HepG2 (cell line): ENCODE results near the gene SHBG. TPM values are rescaled to one million over a fixed set of nuclear protein-coding genes. Genes with fewer than 3 reads are reported as not detected.

Experiments used
- ATAC-seq: fragments of 200-7000 bp; cut with Tn5 transposase; 3 replicates; pipeline ENCODE4 v1.9.1; 2020; ENCODE audit warnings: mild to moderate bottlenecking, moderate library complexity
- BruUV-seq: library from RNA; stranded (reverse); fragments of 400-500 nt; replicated peaks from 2 replicates; lab custom pipeline; 2021; lab: Mats Ljungman, UMichigan
- CTCF ChIA-PET: fragments of 300-600 bp; formaldehyde crosslinking; extraction: SDS; loops from one replicate; lab custom pipeline; 2021; ENCODE audit warnings: low total read pairs, inconsistent platforms, low intra/inter-chr PET ratio; lab: Yijun Ruan, JAX
- POLR2A ChIA-PET: fragments of 350-600 bp; sonication (Branson Sonifier 250); formaldehyde crosslinking; loops from one replicate; lab custom pipeline; 2020; ENCODE audit warnings: antibody characterized with exemption, inconsistent platforms; lab: Yijun Ruan, JAX
- DNase-seq: peaks from one replicate; pipeline ENCODE4 v3.0.0-alpha.2; 2015; ENCODE audit warnings: low spot score
- FAIRE-seq: peaks from 3 replicates; lab custom pipeline; 2011; peaks lifted over from hg19 to GRCh38; lab: Jason Lieb, UNC
- H2AFZ ChIP-seq: one replicate; pipeline ENCODE4 v1.6.1; 2011; ENCODE audit warnings: low read length, inconsistent platforms
- H3K27ac ChIP-seq: fragments of 300-600 bp; 3 replicates; pipeline ENCODE4 v1.8.0; 2011; ENCODE audit warnings: mixed run types, mild to moderate bottlenecking, mixed read lengths, low read length, inconsistent platforms; ENCODE audit not compliant: insufficient read depth; ENCODE audit errors: extremely low read length
- H3K27me3 ChIP-seq, 2 experiments: fragments of 200-600 bp in 1 of 2; 2 replicates in 1 of 2; 3 replicates in 1 of 2; pipeline versions ENCODE4 v1.6.0 to v1.8.0; 2011; ENCODE audit warnings: low read length in 2 of 2, mild to moderate bottlenecking in 2 of 2, moderate library complexity in 2 of 2, inconsistent platforms in 1 of 2; ENCODE audit not compliant: insufficient read depth in 2 of 2, control insufficient read depth in 1 of 2
- H3K36me3 ChIP-seq, 2 experiments: fragments of 200-600 bp in 1 of 2; replicated peaks in 1 of 2; 2 replicates in 1 of 2; 3 replicates in 1 of 2; pipeline versions ENCODE4 v1.5.1 to v1.8.0; 2011; ENCODE audit warnings: low read length in 2 of 2, inconsistent platforms in 1 of 2; ENCODE audit not compliant: insufficient read depth in 2 of 2, control insufficient read depth in 1 of 2
- H3K4me1 ChIP-seq: 2 replicates; pipeline ENCODE4 v1.5.1; 2012; ENCODE audit warnings: low read length, inconsistent platforms; ENCODE audit not compliant: insufficient read depth
- H3K4me2 ChIP-seq: 2 replicates; pipeline ENCODE4 v1.6.0; 2011; ENCODE audit warnings: low read depth, low read length, inconsistent platforms
- H3K4me3 ChIP-seq, 3 experiments: fragments of 200-600 bp in 1 of 3; sonication (generic), shearing (Covaris generic) in 1 of 3; replicated peaks in 1 of 3; 2 replicates each; pipeline ENCODE4 v1.5.1; 2011 to 2016; ENCODE audit warnings: low read length in 3 of 3, inconsistent platforms in 2 of 3, low read depth in 2 of 3, mild to moderate bottlenecking in 2 of 3, control low read depth in 1 of 3, mixed read lengths in 1 of 3; ENCODE audit not compliant: insufficient read depth in 1 of 3
- H3K79me2 ChIP-seq: one replicate; pipeline ENCODE4 v1.6.1; 2011; ENCODE audit warnings: low read length, inconsistent platforms; ENCODE audit not compliant: insufficient read depth
- H3K9ac ChIP-seq: 2 replicates; pipeline ENCODE4 v1.6.0; 2011; ENCODE audit warnings: mild to moderate bottlenecking, low read depth, low read length, inconsistent platforms; ENCODE audit not compliant: insufficient read depth
- H3K9me3 ChIP-seq: 2 replicates; pipeline ENCODE4 v1.5.1; 2012; ENCODE audit warnings: mild to moderate bottlenecking, low read length
- H4K20me1 ChIP-seq: 2 replicates; pipeline ENCODE4 v1.6.0; 2011; ENCODE audit warnings: inconsistent platforms, mild to moderate bottlenecking, low read length, moderate library complexity; ENCODE audit not compliant: insufficient read depth
- CAMTA2 ChIP-seq: sonication (generic); formaldehyde crosslinking; IDR thresholded peaks from 2 replicates; pipeline ENCODE4 v1.4.0; 2020; ENCODE audit warnings: mild to moderate bottlenecking, missing genetic modification reagents, borderline replicate concordance
- GTF3A ChIP-seq: sonication (generic); formaldehyde crosslinking; conservative IDR thresholded peaks from 2 replicates; pipeline ENCODE4 v1.4.0; 2020; ENCODE audit warnings: mild to moderate bottlenecking, missing genetic modification reagents
- HDAC6 ChIP-seq: fragments of 200-600 bp; sonication (generic); IDR thresholded peaks from 2 replicates; pipeline ENCODE4 v1.7.0; 2017; ENCODE audit warnings: mild to moderate bottlenecking, antibody characterized with exemption, low read length, low read depth
- HMGXB4 ChIP-seq, 2 experiments: sonication (generic) in 1 of 2; formaldehyde crosslinking in 1 of 2; IDR thresholded peaks; 2 replicates each; pipeline versions ENCODE4 v1.4.0 to v1.6.1; 2018 to 2020; ENCODE audit warnings: missing genetic modification reagents in 2 of 2, borderline replicate concordance in 1 of 2, low read depth in 1 of 2, mild to moderate bottlenecking in 1 of 2, missing biosample characterization in 1 of 2
- JDP2 ChIP-seq: sonication (generic); formaldehyde crosslinking; IDR thresholded peaks from 2 replicates; pipeline ENCODE4 v1.8.1; 2022; ENCODE audit warnings: missing genetic modification reagents, borderline replicate concordance
- MLLT10 ChIP-seq: sonication (generic); formaldehyde crosslinking; IDR thresholded peaks from 2 replicates; pipeline ENCODE4 v1.4.0; 2020; ENCODE audit warnings: missing genetic modification reagents
- NFE2 ChIP-seq: sonication (generic); formaldehyde crosslinking; IDR thresholded peaks from 2 replicates; pipeline ENCODE4 v1.4.0; 2020; ENCODE audit warnings: missing genetic modification reagents
- PAWR ChIP-seq: sonication (generic); formaldehyde crosslinking; IDR thresholded peaks from 2 replicates; pipeline ENCODE4 v1.4.0; 2020; ENCODE audit warnings: missing genetic modification reagents, mild to moderate bottlenecking, borderline replicate concordance
- PAX8 ChIP-seq: sonication (generic); formaldehyde crosslinking; IDR thresholded peaks from 2 replicates; pipeline ENCODE4 v1.8.0; 2022; ENCODE audit warnings: mild to moderate bottlenecking, missing genetic modification reagents, borderline replicate concordance
- PTBP1 ChIP-seq: fragments of 200-400 bp; formaldehyde crosslinking; IDR thresholded peaks from 2 replicates; pipeline ENCODE4 v1.6.1; 2018; ENCODE audit warnings: low read length, low read depth; ENCODE audit not compliant: poor library complexity, severe bottlenecking
- SAP130 ChIP-seq: IDR thresholded peaks from 2 replicates; pipeline ENCODE4 v1.6.1; 2016; ENCODE audit warnings: low read depth
- TOPORS ChIP-seq: sonication (generic); formaldehyde crosslinking; IDR thresholded peaks from 2 replicates; pipeline ENCODE4 v1.8.0; 2023; ENCODE audit warnings: mild to moderate bottlenecking, missing genetic modification reagents
- ZBTB39 ChIP-seq: sonication (generic); formaldehyde crosslinking; IDR thresholded peaks from 2 replicates; pipeline ENCODE4 v1.5.0; 2020; ENCODE audit warnings: missing genetic modification reagents
- ZNF704 ChIP-seq: sonication (generic); formaldehyde crosslinking; IDR thresholded peaks from 2 replicates; pipeline ENCODE4 v1.8.1; 2023; ENCODE audit warnings: mild to moderate bottlenecking, inconsistent platforms, moderate library complexity, missing genetic modification reagents, borderline replicate concordance
- WGBS: methylation state at CpG from one replicate; pipeline ENCODE4 v1.1.6; 2017; ENCODE audit warnings: low lambda C conversion rate; 5-methylcytosine and 5-hydroxymethylcytosine counted together
- in situ Hi-C: cut with HindIII; loops from 2 replicates; pipeline ENCODE4 v1.10.0; 2017; ENCODE audit warnings: low pct_unique_long_range_greater_than_20kb; ENCODE audit not compliant: extremely low pct_ligation_motif_present
- intact Hi-C: fragments of 100-400 bp; cut with micrococcal nuclease; formaldehyde crosslinking; loops from one replicate; pipeline ENCODE4 v1.10.0; 2022; ENCODE audit not compliant: unreplicated experiment
- polyA plus RNA-seq, 8 experiments: library from polyadenylated mRNA; depleted of rRNA in 3 of 8; stranded (reverse) in 7 of 8; unstranded in 1 of 8; fragments of >200 nt; fragmentation: Illumina TruSeq in 4 of 8; extraction: Trizol in 4 of 8; gene quantifications; 2 replicates each; pipeline versions ENCODE4 v1.2.1 to v1.2.3, GENCODE V29; 2011 to 2016; ENCODE audit warnings: low read depth in 4 of 8, missing spikeins in 1 of 8, mixed read lengths in 1 of 8; ENCODE audit not compliant: insufficient read depth in 1 of 8
- total RNA-seq, 5 experiments: library from RNA; depleted of rRNA; stranded (reverse); fragments of >200 nt; fragmentation: Illumina TruSeq; extraction: Trizol; gene quantifications; 2 replicates each; pipeline ENCODE4 v1.2.3, GENCODE V29; 2016; ENCODE audit warnings: low read depth in 1 of 5

SHBG gene
- total and polyA plus RNA-seq, 2 of the 13 experiments (the other 11 are each of a cell fraction or from before 2014, with no cell fraction given): 4.0 to 6.1 TPM

GRCh38 chr17:7646457-7646856, 16.5 kb downstream of the SHBG start:
- no peak for FAIRE-seq
- H2AFZ ChIP-seq: no peak overlapping the region
- no peak overlapping the region for H3K27ac ChIP-seq
- TF ChIP-seq TOPORS (CRISPR knock-in tag) (no peak), PAWR (CRISPR knock-in tag) (no peak), JDP2 (no peak), MLLT10 (no peak), HMGXB4 (CRISPR knock-in tag; IDR thresholded peaks at IDR 0.05; ENCODE audit: borderline replicate concordance in 1 of 2, low read depth in 1 of 2) (no peak), NFE2 (CRISPR knock-in tag) (no peak)
- ChIA-PET CTCF (no interaction called here), POLR2A (no interaction called here)
- no peak overlapping the region for H3K4me2 ChIP-seq
- in situ Hi-C loops (no loop called here), intact Hi-C loops (no loop called here)
- WGBS: 59% methylated on average over 8 of the region's 9 CpGs
- peaks cover 16% of the 10 kb centered on the region for H3K4me1 ChIP-seq
- no peak for DNase-seq
- BruUV-seq: no TSS peak
- H3K9ac ChIP-seq: no peak overlapping the region
- H3K79me2 ChIP-seq: no peaks in the 10 kb centered on the region
- ATAC-seq: no peak
- H3K27me3 ChIP-seq: peaks cover 5 to 14% of the 10 kb centered on the region in 2 experiments
- H4K20me1 ChIP-seq: no peaks in the 10 kb centered on the region
- H3K9me3 ChIP-seq: no peaks in the 10 kb centered on the region
- H3K4me3 ChIP-seq: no peak overlapping the region
- H3K36me3 ChIP-seq: no peaks in the 10 kb centered on the region

- intact Hi-C loops (no loop called here), in situ Hi-C loops (no loop called here)
- H3K27ac ChIP-seq: no peak overlapping the region
- BruUV-seq: no TSS peak
- H3K9ac ChIP-seq: no peak overlapping the region
- FAIRE-seq (no peak), DNase-seq (no peak), ATAC-seq (no peak)
- no peak overlapping the region for H3K4me2 ChIP-seq
- H3K27me3 ChIP-seq: peaks cover 5 to 19% of the 10 kb centered on the region in 2 experiments
- POLR2A ChIA-PET: no interaction called here
- H3K79me2 ChIP-seq: no peaks in the 10 kb centered on the region
- H4K20me1 ChIP-seq: no peaks in the 10 kb centered on the region
- H3K4me3 ChIP-seq: no peak overlapping the region
- CTCF ChIA-PET: no interaction called here
- H2AFZ ChIP-seq: no peak overlapping the region
- no peaks in the 10 kb centered on the region for H3K36me3 ChIP-seq
- 59% methylated on average over 4 of the region's 4 CpGs for WGBS
- no peaks in the 10 kb centered on the region for H3K9me3 ChIP-seq
- peaks cover 20% of the 10 kb centered on the region for H3K4me1 ChIP-seq
- TF ChIP-seq ZNF704 (CRISPR knock-in tag) (no peak), HDAC6 (no peak), PAX8 (CRISPR knock-in tag) (no peak), SAP130 (no peak), CAMTA2 (no peak), GTF3A (CRISPR knock-in tag) (no peak), ZBTB39 (CRISPR knock-in tag) (no peak), PTBP1 (no peak)
Observed at GRCh38 chr17:7647018-7647417, 17.1 kb downstream of the SHBG start.
